Keratinocyte (primary cell): ENCODE data around the gene R3HDM2. TPM values are rescaled to one million over a fixed set of nuclear protein-coding genes. Genes with fewer than 3 reads are reported as not detected.
A peak's percentile ranks its signal among the peaks of the same experiment; 100 is the strongest.

ENCODE experiments used
- DNase-seq: peaks from one replicate; pipeline ENCODE4 v3.0.0-alpha.2; 2011; ENCODE audit warnings: low read depth, missing footprints, low spot score
- FAIRE-seq: peaks from 2 replicates; lab custom pipeline; 2011; peaks lifted over from hg19 to GRCh38; lab: Jason Lieb, UNC
- H2AFZ ChIP-seq: 2 replicates; pipeline ENCODE4 v1.6.0; 2012; ENCODE audit warnings: low read length, control low read depth, inconsistent platforms; ENCODE audit not compliant: control insufficient read depth
- H3K27ac ChIP-seq: 2 replicates; pipeline ENCODE4 v1.5.1; 2011; ENCODE audit warnings: low read length; ENCODE audit not compliant: control insufficient read depth, insufficient read depth
- H3K27me3 ChIP-seq: 3 replicates; pipeline ENCODE4 v1.6.0; 2011; ENCODE audit warnings: low read length; ENCODE audit not compliant: control insufficient read depth, insufficient read depth; ENCODE audit errors: extremely low read depth
- H3K36me3 ChIP-seq, 2 experiments: 2 replicates in 1 of 2; 3 replicates in 1 of 2; pipeline ENCODE4 v1.5.1; 2011; ENCODE audit warnings: low read length in 2 of 2, mild to moderate bottlenecking in 1 of 2; ENCODE audit not compliant: control insufficient read depth in 2 of 2, insufficient read depth in 2 of 2; ENCODE audit errors: extremely low read depth in 1 of 2
- H3K4me1 ChIP-seq: 3 replicates; pipeline ENCODE4 v1.5.1; 2011; ENCODE audit warnings: low read length; ENCODE audit not compliant: control insufficient read depth, insufficient read depth; ENCODE audit errors: extremely low read depth
- H3K4me2 ChIP-seq: 3 replicates; pipeline ENCODE4 v1.6.0; 2011; ENCODE audit warnings: low read depth, low read length; ENCODE audit not compliant: control insufficient read depth, insufficient read depth; ENCODE audit errors: extremely low read depth
- H3K4me3 ChIP-seq, 3 experiments: fragments of 200-600 bp in 1 of 3; sonication (generic) in 1 of 3; 2 replicates in 2 of 3; 3 replicates in 1 of 3; pipeline ENCODE4 v1.5.1; 2011 to 2016; ENCODE audit warnings: low read length in 3 of 3, mild to moderate bottlenecking in 3 of 3, control low read depth in 2 of 3, inconsistent platforms in 1 of 3, low read depth in 1 of 3, mixed read lengths in 1 of 3, mixed run types in 1 of 3, moderate library complexity in 1 of 3; ENCODE audit not compliant: control insufficient read depth in 2 of 3, insufficient read depth in 2 of 3; ENCODE audit errors: extremely low read depth in 1 of 3
- H3K79me2 ChIP-seq: 2 replicates; pipeline ENCODE4 v1.6.0; 2012; ENCODE audit warnings: low read length; ENCODE audit not compliant: control insufficient read depth, insufficient read depth
- H3K9ac ChIP-seq: 3 replicates; pipeline ENCODE4 v1.6.0; 2011; ENCODE audit warnings: low read length; ENCODE audit not compliant: control insufficient read depth, insufficient read depth; ENCODE audit errors: extremely low read depth
- H3K9me1 ChIP-seq: 3 replicates; pipeline ENCODE4 v1.6.0; 2011; ENCODE audit warnings: low read length; ENCODE audit not compliant: control insufficient read depth, insufficient read depth; ENCODE audit errors: extremely low read depth
- H3K9me3 ChIP-seq: 2 replicates; pipeline ENCODE4 v1.5.1; 2012; ENCODE audit warnings: low read depth, low read length; ENCODE audit not compliant: control insufficient read depth
- H4K20me1 ChIP-seq: 3 replicates; pipeline ENCODE4 v1.6.0; 2011; ENCODE audit warnings: low read length; ENCODE audit not compliant: control insufficient read depth, insufficient read depth; ENCODE audit errors: extremely low read depth
- CTCF ChIP-seq, 3 experiments: IDR thresholded peaks in 1 of 3; conservative IDR thresholded peaks in 1 of 3; optimal IDR thresholded peaks in 1 of 3; 2 replicates in 2 of 3; 3 replicates in 1 of 3; pipeline versions ENCODE3 to v1.5.1; 2011; ENCODE audit warnings: low read length in 3 of 3, mild to moderate bottlenecking in 3 of 3, moderate library complexity in 2 of 3, control low read depth in 1 of 3, inconsistent platforms in 1 of 3; ENCODE audit not compliant: insufficient read depth in 2 of 3; ENCODE audit errors: extremely low read depth in 1 of 3
- EZH2 ChIP-seq: IDR thresholded peaks from one replicate; pipeline ENCODE4 v1.6.1; 2012; ENCODE audit warnings: inconsistent platforms, mild to moderate bottlenecking, low read length, moderate library complexity
- dilution Hi-C: fragments of 300-500 bp; cut with MboI; formaldehyde crosslinking; loops from one replicate; pipeline ENCODE4 v1.7.0; 2020; ENCODE audit warnings: low sequenced_read_pairs; ENCODE audit not compliant: extremely low pct_ligation_motif_present
- polyA minus RNA-seq, 3 experiments: library from RNA; depleted of rRNA, polyadenylated mRNA; stranded (reverse); fragments of >200 nt; gene quantifications; 1 replicate in 1 of 3; 2 replicates in 1 of 3; 3 replicates in 1 of 3; pipeline ENCODE4 v1.2.3, GENCODE V29; 2011
- polyA plus RNA-seq, 5 experiments: library from polyadenylated mRNA; depleted of rRNA in 3 of 5; stranded (reverse) in 3 of 5; stranded (forward) in 1 of 5; unstranded in 1 of 5; fragments of >200 nt; gene quantifications; 1 replicate in 1 of 5; 2 replicates in 3 of 5; 3 replicates in 1 of 5; pipeline versions ENCODE4 v1.2.1 to v1.2.3, GENCODE V29; 2011 to 2012; ENCODE audit warnings: missing spikeins in 2 of 5, low read depth in 1 of 5, low replicate concordance in 1 of 5

The R3HDM2 gene
- polyA plus RNA-seq = 8.1 to 13.4 TPM (median 11.1 TPM) in 3 replicates
- 44.9 TPM for polyA plus RNA-seq (2011; ENCODE audit: low read depth)
- 10.0 and 11.3 TPM in 2 replicates for polyA plus RNA-seq (2011; cell fraction: cytosol; rRNA removed)
- polyA plus RNA-seq (2011; cell fraction: nucleus; rRNA removed) = 26.4 and 29.7 TPM in 2 replicates
- polyA plus RNA-seq (2012; ENCODE audit: low replicate concordance) = 12.0 and 16.2 TPM in 2 replicates
- 8.8 to 52.5 TPM (median 15.2 TPM) in 3 replicates for polyA minus RNA-seq
- 12.3 TPM for polyA minus RNA-seq (2011; cell fraction: cytosol; rRNA and poly(A)+ RNA removed)
- 10.1 and 28.3 TPM in 2 replicates for polyA minus RNA-seq (2011; cell fraction: nucleus; rRNA and poly(A)+ RNA removed)

GRCh38 chr12:57430931-57431566, at the start of gene R3HDM2:
R3HDM2 (minus strand) TSS chr12:57431043; CDS start chr12:57310428, 120,615 bp downstream.
- H2AFZ ChIP-seq = peak within 1 kb of the TSS; percentile 97
- H3K27me3 ChIP-seq = no peaks in the 10 kb centered on the region
- peak within 1 kb of the TSS; percentile 93 for H3K27ac ChIP-seq
- TF ChIP-seq CTCF (optimal IDR thresholded peaks at IDR 0.05 in 1 of 3, IDR thresholded peaks at IDR 0.05 in 1 of 3, conservative IDR thresholded peaks at IDR 0.05 in 1 of 3; ENCODE audit: extremely low read depth in 1 of 3, insufficient read depth in 2 of 3, low read length in 3 of 3) (no peak), EZH2 (no peak)
- no peaks in the 10 kb centered on the region for H3K9me3 ChIP-seq
- H3K9ac ChIP-seq = peak within 1 kb of the TSS; percentile 93
- FAIRE-seq (no peak), DNase-seq (peak; percentile 45)
- H3K36me3 ChIP-seq = peaks cover 0 to 3% of the 10 kb centered on the region in 2 experiments
- peaks cover 26% of the 10 kb centered on the region for H3K79me2 ChIP-seq
- H3K4me3 ChIP-seq = peak within 1 kb of the TSS; percentile 57 to 95 (median 78)
- dilution Hi-C loops = no loop called here
- peak within 1 kb of the TSS; percentile 100 for H3K4me2 ChIP-seq
- peaks cover 9% of the 10 kb centered on the region for H3K4me1 ChIP-seq
- no peaks in the 10 kb centered on the region for H4K20me1 ChIP-seq
- H3K9me1 ChIP-seq = no peaks in the 10 kb centered on the region

GRCh38 chr12:57479376-57480115, 48.7 kb upstream of the R3HDM2 start, which contains the start of gene ARHGAP9:
ARHGAP9 (minus strand) TSS chr12:57479866; CDS start chr12:57479406, 460 bp downstream.
- Histone ChIP-seq H3K27me3 (peaks cover 51% of the 10 kb centered on the region), H3K79me2 (no peaks in the 10 kb centered on the region), H3K36me3 (no peaks in the 10 kb centered on the region), H3K9me1 (no peaks in the 10 kb centered on the region), H3K4me1 (peaks cover 3% of the 10 kb centered on the region), H4K20me1 (no peaks in the 10 kb centered on the region), H3K27ac (no peak within 1 kb of the TSS), H2AFZ (no peak within 1 kb of the TSS), H3K9me3 (no peaks in the 10 kb centered on the region), H3K4me3 (no peak within 1 kb of the TSS), H3K4me2 (no peak within 1 kb of the TSS), H3K9ac (no peak within 1 kb of the TSS)
- FAIRE-seq = no peak
- dilution Hi-C loops = no loop called here
- DNase-seq = no peak
- TF ChIP-seq CTCF (optimal IDR thresholded peaks at IDR 0.05 in 1 of 3, IDR thresholded peaks at IDR 0.05 in 1 of 3, conservative IDR thresholded peaks at IDR 0.05 in 1 of 3; ENCODE audit: extremely low read depth in 1 of 3, insufficient read depth in 2 of 3, low read length in 3 of 3) (no peak), EZH2 (no peak)
